CD4-positive, alpha-beta memory T cell (primary cell): ENCODE results near the gene FAM131A. TPM values are rescaled to one million over a fixed set of nuclear protein-coding genes. Genes with fewer than 3 reads are reported as not detected.

Source experiments
- CTCF ChIA-PET: fragments of 350-600 bp; sonication (Branson Sonifier 250); formaldehyde crosslinking; loops from one replicate; lab custom pipeline; 2021; ENCODE audit warnings: inconsistent platforms; ENCODE audit not compliant: partially characterized antibody; lab: Charles Lee
- POLR2A ChIA-PET: fragments of 350-600 bp; sonication (Branson Sonifier 250); formaldehyde crosslinking; loops from one replicate; lab custom pipeline; 2021; ENCODE audit not compliant: partially characterized antibody; lab: Charles Lee
- DNase-seq, 5 donors: peaks; one replicate each; pipeline versions ENCODE4 v3.0.0 to v3.0.0-alpha.2; 2020 to 2022; ENCODE audit warnings: mixed read lengths in 1 of 5
- H3K27ac ChIP-seq: one replicate; pipeline ENCODE4 v1.7.0; 2013; ENCODE audit warnings: low read depth, low read length
- H3K27me3 ChIP-seq: 2 replicates; pipeline ENCODE4 v1.7.0; 2013; ENCODE audit warnings: mild to moderate bottlenecking, low read length, moderate library complexity; ENCODE audit not compliant: insufficient read depth
- H3K36me3 ChIP-seq: 2 replicates; pipeline ENCODE4 v1.7.0; 2013; ENCODE audit warnings: mild to moderate bottlenecking, low read length, moderate library complexity; ENCODE audit not compliant: insufficient read depth
- H3K4me1 ChIP-seq: 2 replicates; pipeline ENCODE4 v1.7.0; 2013; ENCODE audit warnings: mild to moderate bottlenecking, low read length, moderate library complexity; ENCODE audit not compliant: insufficient read depth
- H3K4me3 ChIP-seq, 2 donors: one replicate each; pipeline ENCODE4 v1.7.0; 2013; ENCODE audit warnings: low read length in 2 of 2, mild to moderate bottlenecking in 1 of 2
- H3K9me3 ChIP-seq, 2 donors: one replicate each; pipeline ENCODE4 v1.7.0; 2013; ENCODE audit warnings: low read length in 2 of 2, control low read depth in 1 of 2; ENCODE audit not compliant: control insufficient read depth in 1 of 2
- H3K27ac Mint-ChIP-seq, 7 donors: one replicate each; pipeline ENCODE4 v1.8.0; 2020 to 2021; ENCODE audit warnings: mixed read lengths in 7 of 7, mild to moderate bottlenecking in 6 of 7, inconsistent platforms in 3 of 7, moderate library complexity in 3 of 7
- H3K27me3 Mint-ChIP-seq, 2 donors: one replicate each; pipeline ENCODE4 v1.8.0; 2020 to 2021; ENCODE audit warnings: mixed read lengths in 2 of 2
- H3K36me3 Mint-ChIP-seq, 2 donors: one replicate each; pipeline ENCODE4 v1.8.0; 2020 to 2021; ENCODE audit warnings: mixed read lengths in 2 of 2, inconsistent platforms in 1 of 2, mild to moderate bottlenecking in 1 of 2
- H3K4me1 Mint-ChIP-seq, 4 donors: one replicate each; pipeline ENCODE4 v1.8.0; 2020 to 2021; ENCODE audit warnings: mixed read lengths in 4 of 4, mild to moderate bottlenecking in 1 of 4
- H3K4me3 Mint-ChIP-seq, 8 donors: one replicate each; pipeline ENCODE4 v1.8.0; 2020 to 2021; ENCODE audit warnings: mixed read lengths in 8 of 8, mild to moderate bottlenecking in 7 of 8, moderate library complexity in 6 of 8, inconsistent platforms in 3 of 8
- H3K9me3 Mint-ChIP-seq, 8 donors: one replicate each; pipeline ENCODE4 v1.8.0; 2020 to 2021; ENCODE audit warnings: mixed read lengths in 8 of 8, mild to moderate bottlenecking in 5 of 8, inconsistent platforms in 3 of 8, moderate library complexity in 1 of 8
- intact Hi-C: fragments of 100-400 bp; cut with micrococcal nuclease; formaldehyde crosslinking; loops from one replicate; pipeline ENCODE4 v1.15.1; 2023
- polyA plus RNA-seq, 2 donors: library from polyadenylated mRNA; unstranded; fragments of 300-500 nt; fragmentation: Illumina TruSeq; gene quantifications; one replicate each; pipeline ENCODE4 v1.2.3, GENCODE V29; 2021
- total RNA-seq, 2 experiments: library from RNA; stranded (reverse); gene quantifications; one replicate each; pipeline ENCODE4 v1.2.3, GENCODE V29; 2021

The FAM131A gene
- total and polyA plus RNA-seq, 4 experiments from 2014 or later, result 1.1 to 10.0 (median 5.3) TPM

- ChIA-PET POLR2A (no interaction called here), CTCF (interaction anchor here (1.2 kb wide), 1 partner anchor 20 kb away, joined by 6 read pairs; no protein-coding TSS in a partner anchor)
- H3K4me1 Mint-ChIP-seq, result peaks cover 22 to 47% (median 29%) of the 10 kb centered on the region in 4 donors
- no peaks in the 10 kb centered on the region for H3K27me3 Mint-ChIP-seq
- no peaks in the 10 kb centered on the region for H3K9me3 Mint-ChIP-seq
- Histone ChIP-seq H3K4me1 (peaks cover 20% of the 10 kb centered on the region), H3K9me3 (no peaks in the 10 kb centered on the region), H3K27me3 (no peaks in the 10 kb centered on the region), H3K27ac (peak overlapping the region; percentile 92), H3K4me3 (no peak overlapping the region), H3K36me3 (peaks cover 37% of the 10 kb centered on the region)
- H3K4me3 Mint-ChIP-seq, result peak overlapping the region in 2 of 8 donors; percentile 4 to 52
- intact Hi-C loops, result loop anchor here (2.0 kb wide), 1 partner anchor 35 kb away; the partner anchor contains the start of gene PSMD2
- no peak for DNase-seq
- peak overlapping the region; percentile 88 to 99 (median 98) for H3K27ac Mint-ChIP-seq
- H3K36me3 Mint-ChIP-seq, result peaks cover 49 to 63% of the 10 kb centered on the region in 2 donors
These were observed 3.7 kb upstream of the FAM131A start for GRCh38 chr3:184333700-184334099.

- POLR2A ChIA-PET, result no interaction called here
- Histone ChIP-seq H3K36me3 (peaks cover 31% of the 10 kb centered on the region), H3K4me1 (peaks cover 20% of the 10 kb centered on the region), H3K27ac (peak overlapping the region; percentile 92), H3K9me3 (no peaks in the 10 kb centered on the region), H3K27me3 (no peaks in the 10 kb centered on the region), H3K4me3 (no peak overlapping the region)
- Mint-ChIP-seq H3K27ac (peak overlapping the region; percentile 88 to 99 (median 98)), H3K36me3 (peaks cover 40 to 54% of the 10 kb centered on the region in 2 donors), H3K27me3 (no peaks in the 10 kb centered on the region), H3K9me3 (no peaks in the 10 kb centered on the region), H3K4me1 (peaks cover 24 to 45% (median 30%) of the 10 kb centered on the region in 4 donors), H3K4me3 (peak overlapping the region in 6 of 8 donors; percentile 26 to 83 (median 59))
- peak; percentile 28 to 83 (median 34) for DNase-seq
- CTCF ChIA-PET, result no interaction called here
- intact Hi-C loops, result loop anchor here (1.0 to 2.0 kb wide), 3 partner anchors 19 to 36 kb away; partner anchors contain the start of gene PSMD2
These were observed 2.8 kb upstream of the FAM131A start for GRCh38 chr3:184334470-184335158.

GRCh38 chr3:184335291-184335660, 2.1 kb upstream of the FAM131A start:
- Histone ChIP-seq H3K9me3 (no peaks in the 10 kb centered on the region), H3K27me3 (no peaks in the 10 kb centered on the region), H3K4me3 (peak overlapping the region in 1 of 2 donors; percentile 53), H3K36me3 (peaks cover 31% of the 10 kb centered on the region), H3K4me1 (peaks cover 20% of the 10 kb centered on the region), H3K27ac (peak overlapping the region; percentile 92)
- no peaks in the 10 kb centered on the region for H3K27me3 Mint-ChIP-seq
- H3K4me3 Mint-ChIP-seq, result peak overlapping the region; percentile 83 to 92 (median 87)
- intact Hi-C loops, result loop anchor here (1.0 to 2.0 kb wide), 3 partner anchors 20 to 36 kb away; partner anchors contain the start of gene PSMD2
- peaks cover 23 to 42% (median 30%) of the 10 kb centered on the region in 4 donors for H3K4me1 Mint-ChIP-seq
- no peaks in the 10 kb centered on the region for H3K9me3 Mint-ChIP-seq
- ChIA-PET POLR2A (interaction anchor here (0.7 to 1.9 kb wide), 3 partner anchors 19 to 36 kb away, joined by 3 to 4 read pairs (median 4); partner anchors contain the start of gene PSMD2), CTCF (no interaction called here)
- DNase-seq, result no peak
- peak overlapping the region; percentile 94 to 99 (median 98) for H3K27ac Mint-ChIP-seq
- peaks cover 37 to 49% of the 10 kb centered on the region in 2 donors for H3K36me3 Mint-ChIP-seq

DNA sequence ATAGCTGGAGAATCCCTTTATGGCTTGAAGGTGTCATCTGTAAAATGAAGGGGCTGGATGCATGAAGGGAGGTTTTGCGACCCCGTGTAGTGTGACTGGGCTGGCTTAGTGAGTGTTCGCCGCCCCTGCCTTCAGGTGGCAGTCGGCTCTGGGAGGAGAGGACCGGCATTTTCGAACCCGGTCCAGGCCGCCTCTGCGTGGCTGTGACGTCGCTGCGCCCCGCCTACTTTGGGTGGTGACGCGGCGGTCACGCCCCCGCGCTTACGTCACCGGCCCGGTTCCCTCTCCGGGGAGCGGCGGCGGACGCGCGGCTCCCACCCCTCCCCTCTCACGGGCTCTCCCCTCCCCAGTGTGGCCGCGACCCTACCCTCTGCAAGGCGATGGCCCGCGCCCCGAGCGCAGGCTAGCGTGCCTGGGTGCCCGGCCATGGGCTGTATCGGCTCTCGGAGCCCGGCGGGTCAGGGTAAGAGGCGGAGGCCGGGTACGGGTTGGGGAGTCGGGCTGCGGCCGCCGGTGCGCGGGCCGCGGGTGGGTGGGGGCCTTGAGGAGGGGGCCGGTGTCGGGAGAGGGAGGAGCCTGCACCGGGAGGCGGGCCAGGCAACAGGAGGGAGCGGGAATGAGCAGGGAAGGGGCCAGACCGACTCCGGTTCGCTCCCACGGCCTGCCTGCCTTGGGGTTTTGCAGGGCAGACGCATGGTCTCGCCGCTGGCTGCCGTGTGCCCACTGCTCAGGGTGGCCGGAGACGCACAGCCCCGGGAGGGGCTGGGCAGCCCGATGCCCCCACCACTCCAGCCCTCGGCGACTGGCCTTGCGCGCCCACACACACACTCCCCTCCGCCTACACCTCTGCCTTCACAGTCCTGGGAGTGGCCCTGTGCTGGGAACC, 1.5 kb upstream of the FAM131A start:
- intact Hi-C loops, result loop anchor here (1.0 to 2.0 kb wide), 3 partner anchors 21 to 37 kb away; partner anchors contain the start of gene PSMD2
- Histone ChIP-seq H3K27ac (peak overlapping the region; percentile 92), H3K27me3 (no peaks in the 10 kb centered on the region), H3K9me3 (no peaks in the 10 kb centered on the region), H3K4me1 (peaks cover 20% of the 10 kb centered on the region), H3K36me3 (peaks cover 30% of the 10 kb centered on the region), H3K4me3 (peak overlapping the region; percentile 53 to 69)
- Mint-ChIP-seq H3K4me1 (peaks cover 23 to 47% (median 30%) of the 10 kb centered on the region in 4 donors), H3K36me3 (peaks cover 33 to 45% of the 10 kb centered on the region in 2 donors), H3K27ac (peak overlapping the region; percentile 94 to 99 (median 98)), H3K9me3 (no peaks in the 10 kb centered on the region), H3K27me3 (no peaks in the 10 kb centered on the region), H3K4me3 (peak overlapping the region; percentile 87 to 92 (median 90))
- POLR2A ChIA-PET, result interaction anchor here (0.7 to 2.7 kb wide), 4 partner anchors 20 to 36 kb away, joined by 3 to 10 read pairs (median 4); partner anchors contain the start of genes CLCN2, POLR2H and PSMD2
- CTCF ChIA-PET, result no interaction called here
- peak; percentile 84 to 89 (median 87) for DNase-seq

GRCh38 chr3:184336547-184337398, 627 bp upstream of the FAM131A start:
- peaks cover 24 to 55% (median 30%) of the 10 kb centered on the region in 4 donors for H3K4me1 Mint-ChIP-seq
- Histone ChIP-seq H3K4me1 (peaks cover 20% of the 10 kb centered on the region), H3K27ac (peak overlapping the region; percentile 92), H3K27me3 (no peaks in the 10 kb centered on the region), H3K9me3 (no peaks in the 10 kb centered on the region), H3K4me3 (peak overlapping the region; percentile 53 to 69), H3K36me3 (peaks cover 22% of the 10 kb centered on the region)
- peak in 1 of 5 donors; percentile 27 for DNase-seq
- ChIA-PET POLR2A (interaction anchor here (1.0 to 2.7 kb wide), 6 partner anchors 10 to 37 kb away, joined by 3 to 10 read pairs (median 3); partner anchors contain the start of genes CLCN2, POLR2H and PSMD2), CTCF (interaction anchor here (1.1 kb wide), 1 partner anchor 17 kb away, joined by 3 read pairs; no protein-coding TSS in a partner anchor)
- H3K4me3 Mint-ChIP-seq, result peak overlapping the region; percentile 87 to 92 (median 90)
- no peaks in the 10 kb centered on the region for H3K27me3 Mint-ChIP-seq
- H3K36me3 Mint-ChIP-seq, result peaks cover 25 to 38% of the 10 kb centered on the region in 2 donors
- intact Hi-C loops, result no loop called here
- H3K27ac Mint-ChIP-seq, result peak overlapping the region; percentile 90 to 99 (median 94)
- H3K9me3 Mint-ChIP-seq, result no peaks in the 10 kb centered on the region

DNA sequence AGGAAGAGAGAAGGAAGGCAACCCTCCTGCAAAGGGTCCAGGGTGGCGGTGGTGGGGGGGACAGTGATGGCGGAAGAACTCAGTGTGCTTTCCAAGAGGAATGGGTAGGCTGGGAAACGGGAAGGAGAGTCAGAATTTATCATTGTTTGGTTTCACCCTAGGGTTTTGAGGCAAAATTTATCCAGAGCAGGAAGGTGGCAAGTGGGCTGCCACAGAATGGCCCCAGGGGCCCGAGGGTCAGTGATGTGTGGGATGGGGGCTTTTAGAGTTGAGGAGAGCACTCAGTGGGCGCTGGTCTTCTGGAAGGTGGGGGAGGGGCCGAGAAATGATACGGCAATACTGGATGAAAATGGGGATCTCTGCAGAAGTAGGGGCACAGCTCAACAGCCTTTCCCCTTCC, 581 bp downstream of the FAM131A start:
- Histone ChIP-seq H3K4me3 (no peak overlapping the region), H3K27me3 (no peaks in the 10 kb centered on the region), H3K36me3 (peaks cover 13% of the 10 kb centered on the region), H3K9me3 (no peaks in the 10 kb centered on the region), H3K4me1 (peaks cover 20% of the 10 kb centered on the region), H3K27ac (no peak overlapping the region)
- H3K4me3 Mint-ChIP-seq, result peak overlapping the region; percentile 10 to 89 (median 42)
- intact Hi-C loops, result no loop called here
- H3K4me1 Mint-ChIP-seq, result peaks cover 22 to 55% (median 26%) of the 10 kb centered on the region in 4 donors
- no peaks in the 10 kb centered on the region for H3K9me3 Mint-ChIP-seq
- H3K36me3 Mint-ChIP-seq, result peaks cover 16 to 29% of the 10 kb centered on the region in 2 donors
- POLR2A ChIA-PET, result interaction anchor here (1.1 to 2.7 kb wide), 4 partner anchors 11 to 25 kb away, joined by 3 to 10 read pairs (median 3); partner anchors contain the start of genes CLCN2 and POLR2H
- no peaks in the 10 kb centered on the region for H3K27me3 Mint-ChIP-seq
- H3K27ac Mint-ChIP-seq, result peak overlapping the region; percentile 4 to 99 (median 57)
- no peak for DNase-seq
- CTCF ChIA-PET, result interaction anchor here (1.0 to 1.5 kb wide), 3 partner anchors 16 to 202 kb away, joined by 3 to 5 read pairs (median 3); no protein-coding TSS in a partner anchor
